ENCODE data around the gene LRP8.

The LRP8 gene

DNA sequence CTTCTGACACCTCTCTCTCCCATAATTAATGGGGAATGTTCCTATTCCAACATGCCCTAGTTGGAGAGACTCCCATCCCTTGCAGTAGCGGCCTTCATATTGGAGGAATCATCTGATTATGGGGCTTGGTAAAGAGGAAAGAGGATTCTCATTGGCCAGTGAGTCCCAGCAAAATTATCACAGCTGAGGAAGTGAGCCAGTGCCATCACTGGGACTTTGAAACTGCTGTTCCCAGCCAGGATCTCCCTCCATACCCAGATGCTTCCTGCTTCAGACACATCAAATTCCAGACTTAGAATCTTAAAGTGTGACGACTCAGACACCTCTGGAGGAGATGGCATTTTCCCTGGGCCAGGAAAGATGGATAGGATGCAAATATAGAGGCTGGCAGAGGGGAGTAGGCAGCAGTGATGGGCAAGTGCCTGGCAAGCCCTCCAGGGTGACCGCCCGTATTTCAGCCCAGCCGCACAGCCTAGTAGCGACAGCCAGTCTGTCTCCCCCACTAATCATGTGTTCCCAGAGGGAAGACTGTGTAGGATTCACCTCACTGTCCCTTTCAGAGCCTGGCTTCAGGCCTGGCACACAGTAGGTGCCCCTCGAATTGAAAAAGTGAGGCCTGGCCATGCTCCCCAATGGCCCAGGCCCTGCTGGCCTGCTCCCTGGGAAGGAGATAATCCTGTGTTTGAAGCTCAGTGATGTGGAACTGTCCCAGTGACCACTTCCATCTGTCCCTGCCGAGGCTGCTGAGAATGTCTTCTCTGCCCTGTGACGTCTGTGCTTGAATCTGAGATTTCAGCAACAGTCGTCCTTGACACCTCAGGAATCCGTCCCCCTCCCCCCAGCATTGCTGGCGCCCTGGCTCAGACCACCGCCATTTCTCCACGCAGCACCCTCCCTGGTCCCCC is 48.3 kb downstream of the LRP8 start:
- no peak for DNase-seq

DNA sequence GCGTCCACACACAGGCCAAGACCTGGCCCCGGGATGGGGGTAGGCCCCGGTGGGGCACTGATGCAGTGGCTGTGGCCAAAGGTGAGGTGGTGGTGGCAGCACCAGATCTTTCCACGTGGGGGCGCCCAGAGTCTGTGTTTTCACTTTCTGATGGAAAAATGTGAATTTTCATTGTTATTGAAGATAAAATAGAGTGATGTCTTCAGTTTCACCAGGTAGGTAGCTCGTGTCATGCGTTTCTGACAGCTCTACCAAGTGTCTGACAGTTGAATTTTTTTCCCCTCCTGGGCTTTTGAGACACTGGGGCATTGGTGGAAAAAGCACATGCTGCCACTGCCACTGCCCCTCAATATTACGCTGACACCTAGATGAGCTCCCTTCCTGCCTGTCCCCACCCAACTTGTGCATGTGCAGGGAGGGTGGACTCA is 49.6 kb downstream of the LRP8 start:
- peak; percentile 69 for DNase-seq

DNA sequence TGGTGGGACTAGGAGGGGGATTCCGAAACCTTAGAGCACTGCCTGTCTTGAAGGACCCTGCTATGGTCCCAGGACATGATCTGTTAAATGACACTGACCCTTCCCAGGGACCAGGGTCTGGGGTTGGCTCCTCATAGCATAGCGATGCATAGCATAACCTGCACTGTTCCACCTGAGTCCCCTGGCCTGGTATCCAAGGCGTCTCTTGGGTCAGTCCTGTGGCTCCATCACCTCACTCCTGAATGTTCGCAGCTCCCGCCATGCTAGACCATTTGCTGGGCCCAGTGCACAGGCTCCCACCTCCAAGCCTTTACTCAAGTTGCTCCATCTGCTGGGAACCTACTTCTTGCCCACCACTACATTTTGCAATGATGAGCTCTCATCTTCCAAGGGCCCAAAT is 50.5 kb downstream of the LRP8 start:
- DNase-seq: no peak

DNA sequence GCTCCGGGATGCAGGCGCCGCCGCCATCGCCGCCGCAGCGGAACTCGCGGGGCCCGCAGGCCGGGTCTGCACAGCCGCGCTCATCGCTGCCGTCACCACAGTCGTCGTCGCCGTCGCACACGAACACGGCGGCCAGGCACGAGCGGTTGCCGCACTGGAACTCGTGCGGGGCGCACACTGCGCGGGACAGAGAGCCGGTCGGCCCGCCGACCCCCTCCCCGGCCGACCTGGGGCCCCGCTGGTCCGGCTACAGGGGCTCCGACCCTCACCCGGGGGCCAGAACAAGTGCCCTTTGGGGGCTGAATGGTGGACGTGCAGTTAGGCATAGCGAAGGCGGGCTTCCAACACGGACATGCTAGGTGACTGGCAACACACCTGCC is 51.0 kb downstream of the LRP8 start:
- no peak for DNase-seq

DNA sequence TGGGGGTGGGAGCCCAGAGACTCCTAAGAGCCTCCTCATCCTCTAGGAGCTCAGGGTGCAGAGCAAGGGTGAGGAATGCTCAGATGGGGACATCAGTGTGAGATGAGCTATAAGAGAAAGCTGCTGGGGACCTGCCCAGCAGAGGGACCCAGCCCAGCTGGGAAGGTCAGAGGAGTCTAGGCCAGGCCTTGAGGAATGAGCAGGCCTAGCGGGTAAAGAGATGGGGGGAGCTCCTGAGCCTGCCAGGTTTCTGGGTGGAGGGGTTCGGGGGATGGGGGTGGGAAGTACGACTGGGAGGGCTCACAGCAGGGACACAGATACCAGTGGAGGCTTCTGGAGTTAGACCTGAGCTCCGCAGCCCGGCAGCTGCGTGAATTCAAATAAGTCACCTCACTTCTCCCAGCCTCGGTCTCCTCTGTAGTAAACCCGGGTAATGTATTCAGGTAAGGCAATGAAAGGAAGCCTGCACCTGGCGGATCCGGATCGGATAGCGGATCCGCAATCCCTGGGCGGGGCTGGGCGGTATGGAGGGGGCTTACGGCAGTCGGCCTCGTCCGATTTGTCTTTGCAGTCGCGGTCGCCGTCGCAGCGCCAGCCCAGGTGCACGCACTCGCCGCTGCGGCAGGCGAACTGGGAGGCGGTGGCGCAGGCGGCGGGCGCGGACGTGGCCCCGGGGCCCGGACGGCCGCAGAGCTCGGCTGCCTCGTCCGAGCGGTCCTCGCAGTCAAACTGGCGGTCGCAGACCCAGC is 51.5 kb downstream of the LRP8 start:
- DNase-seq: no peak

DNA sequence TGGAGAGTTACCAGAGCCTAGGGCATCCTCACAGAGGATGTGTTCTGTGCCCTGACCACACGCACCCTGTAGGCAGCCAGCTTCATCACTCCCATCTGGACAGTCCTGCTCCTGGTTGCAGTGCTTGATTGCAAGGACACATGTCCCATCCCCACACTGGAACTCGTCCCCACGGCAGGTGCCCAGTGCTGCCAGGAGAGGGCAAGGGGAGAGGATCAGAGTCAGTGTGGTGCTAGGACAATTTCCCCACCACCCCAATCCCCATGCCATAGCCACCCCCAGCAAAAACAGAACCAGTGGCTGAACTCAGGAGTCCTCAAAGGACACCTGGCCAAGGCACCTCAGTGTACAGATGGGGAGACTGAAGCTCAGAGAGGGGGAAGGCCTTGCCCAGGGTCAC is 52.3 kb downstream of the LRP8 start:
- DNase-seq: no peak

DNA sequence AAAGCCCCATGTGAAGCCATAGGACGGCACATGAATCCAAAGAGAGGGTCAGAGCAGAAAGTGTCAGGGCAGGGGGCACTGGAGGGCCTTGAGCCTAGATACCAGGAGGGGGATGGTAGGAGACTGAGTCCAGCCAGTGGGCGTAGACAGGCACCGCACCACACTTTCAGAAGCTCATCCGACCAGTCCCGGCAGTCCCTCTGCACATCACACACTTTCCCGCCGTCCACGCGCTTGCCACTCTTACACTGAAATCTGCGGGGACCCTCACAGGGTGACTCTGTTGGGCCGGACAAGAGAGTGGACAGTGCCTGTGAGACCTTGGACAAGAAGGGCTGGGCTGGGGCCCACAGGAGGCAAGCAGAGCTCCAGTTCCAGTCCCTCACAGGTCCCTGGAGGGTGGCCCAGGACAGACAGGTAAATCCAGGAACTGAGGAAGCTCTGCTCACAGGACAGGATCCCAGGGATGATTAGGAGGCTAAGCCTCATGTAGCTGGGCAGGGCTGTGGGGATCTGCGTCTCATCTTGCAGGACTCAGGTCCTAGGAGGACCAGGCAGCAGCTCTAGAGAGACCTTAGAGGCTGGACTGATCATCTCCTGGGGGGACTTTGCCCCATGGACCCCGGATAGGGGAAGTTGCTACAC is 53.2 kb downstream of the LRP8 start:
- no peak for DNase-seq

DNA sequence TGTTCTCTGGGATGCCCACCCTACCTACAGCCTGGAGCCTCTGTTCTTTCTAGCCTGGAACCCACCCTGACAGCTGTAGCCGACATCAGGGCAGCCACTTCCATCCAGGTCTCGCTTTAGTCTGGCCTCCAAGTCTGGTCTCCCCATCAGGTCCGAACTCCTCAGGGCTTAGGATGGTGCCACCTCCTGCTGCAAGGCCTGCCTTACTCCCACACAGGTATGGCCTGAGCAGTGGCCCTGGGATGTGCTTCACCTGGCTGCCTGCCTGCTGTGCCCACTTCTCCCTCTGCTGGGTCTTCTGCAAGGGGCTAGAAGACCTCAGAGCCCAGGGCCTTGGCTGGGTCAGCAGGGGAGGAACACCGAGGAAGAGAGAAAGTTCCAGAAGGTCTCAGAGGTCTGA is 53.8 kb downstream of the LRP8 start:
- DNase-seq: no peak

DNA sequence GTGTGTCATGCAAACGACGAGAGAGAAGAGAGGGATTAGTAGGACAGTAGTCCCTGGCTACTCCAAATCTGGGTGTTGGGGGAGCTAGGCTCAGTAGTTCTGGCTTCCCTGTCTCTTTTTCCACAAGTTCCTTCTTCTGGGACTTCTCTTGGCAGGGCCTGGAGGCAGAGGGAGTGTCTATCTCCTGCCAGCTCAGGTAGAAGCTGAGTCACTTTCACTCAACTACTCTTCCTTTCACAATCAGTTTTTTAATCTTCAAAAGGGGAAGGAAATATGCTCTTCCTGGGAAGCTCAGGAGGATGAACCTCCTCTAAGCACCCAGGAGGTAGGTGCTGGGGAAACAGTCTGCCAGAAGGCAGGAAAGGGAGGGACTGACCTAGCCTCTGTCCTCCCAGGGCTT is 54.3 kb downstream of the LRP8 start:
- DNase-seq: no peak

DNA sequence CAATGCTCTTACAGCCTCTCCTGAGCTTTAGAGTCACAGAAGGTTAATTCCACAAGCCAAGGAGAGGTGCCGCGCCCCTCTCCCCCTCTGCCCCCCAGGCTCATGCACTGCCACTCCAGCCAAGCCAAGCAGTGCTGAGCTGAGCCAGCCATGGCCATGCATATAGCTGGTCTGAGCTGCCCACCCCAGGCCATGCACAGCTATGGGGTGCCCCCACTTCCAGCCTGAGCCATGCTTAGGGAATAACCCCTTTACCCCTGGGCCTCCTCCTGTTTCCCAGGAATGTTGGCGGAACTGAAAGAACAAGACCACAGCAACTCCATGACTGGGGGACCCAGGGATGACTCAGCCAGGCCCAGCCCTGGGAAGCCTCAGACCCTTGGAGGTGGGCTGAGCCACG is 55.5 kb downstream of the LRP8 start:
- DNase-seq: no peak

DNA sequence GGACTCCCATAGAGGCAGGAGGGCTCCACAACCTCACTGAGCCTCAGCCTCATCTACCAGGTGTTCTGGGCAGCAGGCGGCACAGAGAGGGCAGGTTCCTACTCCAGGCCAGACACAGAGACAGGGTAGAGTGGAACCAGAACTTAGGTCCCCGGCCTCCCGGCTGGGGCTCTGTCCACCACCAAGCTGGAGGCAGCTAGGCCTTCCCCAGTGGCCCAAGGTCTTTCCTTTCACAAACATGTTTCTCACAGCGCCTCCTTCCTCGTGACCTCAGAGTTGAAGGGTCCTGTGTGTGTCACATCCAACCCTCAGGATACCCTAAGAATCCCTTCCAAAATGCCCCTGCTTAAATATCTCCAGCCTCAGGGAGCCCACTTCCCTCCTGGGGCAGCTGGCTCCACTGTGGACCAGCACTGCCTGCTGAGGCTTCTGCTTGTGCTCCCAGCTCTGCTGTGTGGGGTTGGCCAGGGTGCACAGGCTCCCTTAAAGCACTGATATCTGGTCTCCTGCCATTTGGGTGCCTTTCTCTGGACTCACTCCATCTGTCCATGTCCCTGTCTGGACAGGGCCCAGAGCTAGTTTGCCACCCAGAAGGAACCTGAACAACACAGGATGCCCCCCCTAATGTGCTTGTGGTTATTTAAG is 56.3 kb downstream of the LRP8 start:
- no peak for DNase-seq

DNA sequence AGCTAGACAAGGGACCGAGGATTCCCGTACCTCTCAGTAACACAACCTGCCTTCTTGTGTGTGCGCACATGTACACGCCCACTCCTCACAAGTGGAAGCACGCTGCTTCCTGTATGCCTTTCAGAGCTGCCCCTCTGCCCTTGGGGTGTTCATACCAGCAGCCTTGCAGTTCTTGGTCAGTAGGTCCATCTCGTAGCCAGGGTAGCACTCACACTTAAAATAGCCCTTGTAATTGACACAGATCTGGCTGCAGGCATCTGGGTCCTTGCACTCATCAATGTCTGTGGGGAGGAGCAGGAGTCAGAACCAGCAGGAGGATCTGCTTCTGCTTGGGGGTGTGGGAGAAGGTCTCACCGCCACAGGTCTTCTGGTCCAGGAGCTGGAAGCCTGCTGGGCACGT is 57.0 kb downstream of the LRP8 start:
- DNase-seq: no peak

DNA sequence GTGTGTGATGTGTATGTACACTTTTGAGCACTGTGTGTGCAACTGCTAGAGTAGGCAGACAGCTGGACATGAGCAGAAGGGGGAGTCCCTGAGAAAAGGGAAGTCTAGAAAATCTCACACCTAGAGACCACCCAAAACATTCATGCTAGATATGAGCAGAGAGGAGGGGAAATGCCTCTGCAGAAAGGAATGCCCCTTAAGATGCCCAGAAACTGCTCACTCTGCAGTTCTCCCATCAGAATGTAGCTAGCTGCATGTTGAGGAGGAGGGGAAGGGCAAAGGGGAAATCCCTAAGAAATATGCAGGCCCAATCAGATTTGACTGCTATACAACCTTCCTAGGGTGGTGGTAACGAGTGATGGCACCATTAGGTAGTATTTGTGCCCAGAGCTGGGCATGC is 57.8 kb downstream of the LRP8 start:
- no peak for DNase-seq

DNA sequence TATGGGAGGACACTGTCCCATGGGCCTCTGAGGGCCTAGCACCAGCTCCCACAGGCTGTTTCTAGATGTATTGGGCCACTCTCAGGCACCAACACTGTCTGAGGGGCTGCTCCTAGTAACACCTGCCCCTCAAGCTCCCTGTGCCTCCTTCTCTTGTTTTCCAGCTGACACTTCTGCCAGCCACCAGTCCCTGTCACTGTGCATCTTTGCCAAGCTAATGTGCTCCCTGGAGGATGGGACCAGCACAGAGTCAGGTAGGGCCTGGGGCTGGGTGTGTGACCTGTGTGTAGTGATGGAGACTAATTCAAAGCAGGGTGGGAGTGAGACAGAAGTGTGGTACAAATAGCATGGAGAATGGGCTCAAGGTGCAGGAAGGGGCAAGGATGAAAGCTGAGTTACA is 60.1 kb downstream of the LRP8 start:
- DNase-seq: no peak

DNA sequence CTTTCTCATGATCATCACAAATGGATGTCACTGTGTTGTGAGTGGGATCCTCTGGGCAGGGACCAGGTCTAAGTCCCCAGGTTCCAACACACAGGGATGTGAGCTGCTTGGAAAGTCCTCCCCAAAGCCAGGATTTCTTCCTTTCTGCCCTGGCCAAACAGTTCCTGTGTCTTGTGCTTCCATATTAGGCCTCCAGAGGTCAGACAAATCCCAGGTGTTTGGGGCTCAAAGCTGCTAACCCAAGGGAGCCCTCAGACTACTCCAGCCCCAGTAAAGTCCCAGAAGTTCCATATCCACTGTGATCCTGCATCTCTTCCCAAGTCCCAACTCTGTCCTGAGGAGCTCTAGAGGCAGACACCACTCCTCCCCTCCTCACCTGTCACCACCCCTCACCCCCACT is 61.8 kb downstream of the LRP8 start:
- no peak for DNase-seq

DNA sequence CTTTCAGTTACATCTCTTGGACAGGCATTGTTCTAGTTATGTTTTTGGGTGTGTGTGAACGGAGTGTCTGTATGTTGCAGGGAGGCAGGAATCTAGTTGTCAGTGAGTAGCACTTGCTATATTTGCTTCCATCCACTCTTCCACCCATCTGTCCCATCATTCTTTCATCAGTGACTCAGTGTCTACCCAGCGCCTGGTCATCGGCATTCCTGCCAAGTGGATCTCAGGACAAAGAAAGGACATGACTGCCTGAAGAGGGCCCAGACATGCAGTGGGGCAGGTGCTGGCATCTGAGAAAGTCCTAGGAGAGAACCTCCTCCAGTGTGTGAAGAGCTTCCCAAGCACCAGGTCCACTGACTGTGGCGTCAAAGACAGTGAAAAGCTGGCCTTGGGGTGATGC is 62.3 kb downstream of the LRP8 start:
- DNase-seq: no peak

DNA sequence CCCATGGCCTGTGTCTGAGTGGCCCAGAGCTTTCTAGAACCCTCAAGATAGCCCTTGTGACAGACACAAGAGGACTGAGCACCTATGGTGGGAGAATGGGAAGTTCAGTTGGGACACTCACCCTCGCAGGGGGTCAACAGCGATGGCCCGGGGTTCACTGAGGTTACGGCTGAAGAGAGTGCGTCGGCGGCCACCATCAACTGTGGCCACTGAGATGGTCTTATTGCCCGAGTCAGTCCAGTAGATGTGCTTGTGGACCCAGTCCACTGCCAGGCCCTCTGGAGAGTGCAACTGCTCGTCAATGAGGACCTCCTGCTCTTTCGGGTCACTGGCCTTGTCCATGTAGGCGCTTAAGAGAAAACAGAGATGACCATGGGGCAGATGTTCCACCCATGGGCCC is 63.8 kb downstream of the LRP8 start:
- no peak for DNase-seq

DNA sequence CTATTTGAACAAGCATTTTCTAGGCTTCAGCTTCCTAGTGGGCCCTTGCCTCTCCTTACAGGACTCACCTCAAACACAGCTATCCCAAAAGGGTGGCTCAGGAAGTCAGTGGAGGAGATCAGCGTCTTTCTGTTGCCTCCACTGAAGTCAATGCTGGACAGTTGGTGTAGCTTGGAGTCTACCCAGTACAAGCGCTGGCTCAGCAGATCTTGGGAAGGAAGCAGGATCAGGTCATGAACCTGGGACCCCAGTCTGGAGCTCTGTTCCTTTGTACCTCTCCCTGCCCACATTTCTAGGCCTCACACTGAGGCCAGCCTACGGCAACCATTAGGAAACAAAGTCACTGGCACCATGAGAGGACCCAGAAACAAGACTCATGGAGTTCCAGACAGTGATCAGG is 65.9 kb downstream of the LRP8 start:
- DNase-seq: no peak

DNA sequence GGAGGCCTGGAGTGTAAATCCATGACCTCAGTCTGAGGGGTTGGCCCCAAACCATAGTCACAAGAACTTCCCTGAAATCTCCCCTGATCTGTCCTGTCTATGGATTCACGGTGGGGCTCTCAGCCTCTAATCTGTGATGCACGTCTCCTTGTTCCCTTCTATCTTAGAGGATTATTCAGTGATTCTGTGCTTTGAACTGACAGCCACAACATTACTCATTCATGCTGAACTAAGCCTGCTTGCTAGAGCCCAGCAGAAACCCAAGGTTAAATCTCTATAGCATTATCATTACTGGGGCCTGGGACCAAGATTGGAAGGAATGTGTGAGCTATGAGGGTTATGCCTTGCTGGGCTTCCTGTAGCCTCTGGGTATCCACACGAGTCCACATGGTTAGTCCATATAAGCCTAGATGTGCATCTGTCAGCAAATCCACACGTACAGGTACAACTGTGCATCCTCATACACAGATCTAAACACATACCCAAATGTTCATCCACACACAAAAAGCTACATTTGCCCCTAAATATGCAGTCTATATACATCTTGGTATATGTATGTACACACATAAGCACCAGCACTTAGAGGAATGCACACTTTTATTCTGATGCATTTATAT is 67.1 kb downstream of the LRP8 start:
- no peak for DNase-seq

DNA sequence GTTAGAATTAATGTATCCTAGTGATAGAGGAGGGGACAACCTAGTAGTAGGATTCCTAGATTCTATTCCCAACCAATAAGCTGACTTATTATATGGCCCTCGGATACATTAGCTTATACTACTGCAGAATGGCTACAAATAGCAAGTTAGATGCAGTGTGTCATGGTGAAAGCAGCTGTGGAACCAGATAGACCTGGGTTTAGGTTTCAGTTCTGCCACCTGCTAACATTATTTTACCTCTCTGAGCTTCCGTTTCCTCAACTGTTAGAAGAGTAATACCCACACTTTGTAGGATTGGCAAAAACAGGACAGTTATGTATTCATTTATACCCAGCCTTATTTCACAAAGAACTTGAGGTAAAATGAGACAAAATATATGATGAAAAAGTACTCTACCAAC is 67.9 kb downstream of the LRP8 start:
- DNase-seq: no peak

DNA sequence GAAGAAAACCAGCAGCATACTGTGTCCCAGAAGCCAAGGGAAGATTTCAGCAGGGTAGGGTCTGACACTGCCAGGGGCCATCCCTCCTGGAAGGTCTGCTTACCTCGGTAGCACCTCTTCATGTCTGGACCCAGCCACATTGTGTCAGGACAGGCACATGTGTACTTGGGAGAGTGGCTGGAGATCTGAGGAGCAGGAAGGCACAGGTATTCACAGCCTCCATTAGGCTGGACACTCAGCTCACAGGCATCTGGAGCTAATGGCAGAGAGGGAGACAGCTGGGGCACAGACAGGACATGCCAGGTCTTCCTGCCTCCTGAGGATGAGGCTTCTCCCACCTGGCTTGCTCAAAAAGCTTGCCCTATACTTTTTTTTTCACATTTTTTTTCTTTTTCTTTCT is 69.7 kb downstream of the LRP8 start:
- no peak for DNase-seq

DNA sequence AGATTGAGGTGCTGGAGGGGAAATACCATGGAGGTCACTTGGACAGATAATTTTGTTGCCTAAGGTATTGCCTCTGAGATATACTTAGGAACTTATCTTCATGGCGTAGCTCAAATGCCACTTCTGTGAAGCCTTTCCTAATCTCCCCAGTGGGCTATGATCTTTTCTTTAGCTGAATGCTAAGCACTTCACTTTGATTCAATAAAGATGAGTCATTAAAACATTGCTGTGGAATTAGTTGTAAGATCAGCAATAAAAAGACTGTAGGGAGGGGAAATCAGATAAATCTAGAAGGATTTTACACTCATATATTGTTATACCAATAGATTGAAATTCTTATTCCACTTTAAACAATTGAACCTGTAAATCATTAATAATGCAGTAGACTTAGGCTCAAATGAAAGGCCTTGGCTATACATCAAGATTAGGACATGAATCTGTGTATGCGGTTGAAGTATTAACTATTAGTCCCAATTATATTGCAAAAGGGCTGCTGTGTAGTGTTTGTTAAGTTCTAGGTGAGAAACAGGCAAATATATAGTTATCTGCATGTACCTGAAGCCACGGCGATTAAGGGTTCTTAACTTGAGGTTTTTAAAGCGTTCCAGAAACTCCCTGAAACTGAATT is 70.3 kb downstream of the LRP8 start:
- no peak for DNase-seq
